ENCODE measurements around the gene ORAI3.

Gene ORAI3

DNA sequence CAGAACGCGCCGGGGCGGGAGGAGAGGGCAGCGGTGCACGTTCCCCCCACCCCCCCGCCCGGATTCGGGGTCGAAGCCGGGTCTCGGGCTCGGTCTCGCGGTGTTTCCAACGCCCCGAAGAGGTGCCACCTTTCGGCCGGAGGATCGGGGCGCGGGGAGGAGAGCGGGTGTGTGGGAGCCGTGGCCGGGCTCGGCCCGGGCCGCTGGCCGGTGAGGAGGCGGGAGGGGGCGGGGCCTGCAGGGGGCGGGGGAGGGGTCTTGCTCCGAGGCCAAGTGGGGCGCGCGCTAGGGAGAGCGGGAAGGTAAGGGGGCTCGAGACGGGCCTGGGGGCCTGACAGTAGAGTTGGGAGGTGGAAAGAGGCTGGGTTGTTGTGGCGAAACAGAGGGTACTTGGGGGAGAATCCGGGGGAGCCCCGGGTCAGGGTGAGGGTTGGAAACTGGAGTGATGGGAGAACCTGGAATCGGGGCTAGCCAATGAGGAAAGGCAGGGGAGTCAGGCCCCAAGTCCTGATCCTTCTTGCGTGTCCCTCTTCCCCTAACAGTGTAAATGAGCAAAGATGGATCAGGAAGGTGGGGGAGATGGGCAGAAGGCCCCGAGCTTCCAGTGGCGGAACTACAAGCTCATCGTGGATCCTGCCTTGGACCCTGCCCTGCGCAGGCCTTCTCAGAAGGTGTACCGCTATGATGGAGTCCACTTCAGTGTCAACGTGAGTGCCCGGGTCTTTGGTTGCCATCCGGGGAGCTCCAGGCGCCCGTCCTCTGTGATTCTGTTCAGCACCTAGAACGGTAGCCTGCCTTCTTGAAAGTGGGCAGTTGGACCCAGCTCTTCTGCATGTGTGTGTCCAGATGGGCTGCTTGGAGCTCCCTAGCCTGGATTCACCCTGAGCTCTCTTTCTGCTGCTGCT, 9.6 kb downstream of the ORAI3 start:
- Histone ChIP-seq H3K27ac (peak overlapping the region; percentile 100), H3K36me3 (peaks cover 47% of the 10 kb centered on the region), H3K9me3 (ENCODE audit: severe bottlenecking) (no peaks in the 10 kb centered on the region), H3K27me3 (ENCODE audit: insufficient read depth, low read depth, severe bottlenecking) (no peaks in the 10 kb centered on the region), H3K4me3 (ENCODE audit: low read depth, low read length) (peak overlapping the region; percentile 94)
- TF ChIP-seq, protein P1, sequence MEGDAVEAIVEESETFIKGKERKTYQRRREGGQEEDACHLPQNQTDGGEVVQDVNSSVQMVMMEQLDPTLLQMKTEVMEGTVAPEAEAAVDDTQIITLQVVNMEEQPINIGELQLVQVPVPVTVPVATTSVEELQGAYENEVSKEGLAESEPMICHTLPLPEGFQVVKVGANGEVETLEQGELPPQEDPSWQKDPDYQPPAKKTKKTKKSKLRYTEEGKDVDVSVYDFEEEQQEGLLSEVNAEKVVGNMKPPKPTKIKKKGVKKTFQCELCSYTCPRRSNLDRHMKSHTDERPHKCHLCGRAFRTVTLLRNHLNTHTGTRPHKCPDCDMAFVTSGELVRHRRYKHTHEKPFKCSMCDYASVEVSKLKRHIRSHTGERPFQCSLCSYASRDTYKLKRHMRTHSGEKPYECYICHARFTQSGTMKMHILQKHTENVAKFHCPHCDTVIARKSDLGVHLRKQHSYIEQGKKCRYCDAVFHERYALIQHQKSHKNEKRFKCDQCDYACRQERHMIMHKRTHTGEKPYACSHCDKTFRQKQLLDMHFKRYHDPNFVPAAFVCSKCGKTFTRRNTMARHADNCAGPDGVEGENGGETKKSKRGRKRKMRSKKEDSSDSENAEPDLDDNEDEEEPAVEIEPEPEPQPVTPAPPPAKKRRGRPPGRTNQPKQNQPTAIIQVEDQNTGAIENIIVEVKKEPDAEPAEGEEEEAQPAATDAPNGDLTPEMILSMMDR (IDR thresholded peaks at IDR 0.05; ENCODE audit: low read depth, low read length), result no peak
- DNase-seq, result peak; percentile 65

DNA sequence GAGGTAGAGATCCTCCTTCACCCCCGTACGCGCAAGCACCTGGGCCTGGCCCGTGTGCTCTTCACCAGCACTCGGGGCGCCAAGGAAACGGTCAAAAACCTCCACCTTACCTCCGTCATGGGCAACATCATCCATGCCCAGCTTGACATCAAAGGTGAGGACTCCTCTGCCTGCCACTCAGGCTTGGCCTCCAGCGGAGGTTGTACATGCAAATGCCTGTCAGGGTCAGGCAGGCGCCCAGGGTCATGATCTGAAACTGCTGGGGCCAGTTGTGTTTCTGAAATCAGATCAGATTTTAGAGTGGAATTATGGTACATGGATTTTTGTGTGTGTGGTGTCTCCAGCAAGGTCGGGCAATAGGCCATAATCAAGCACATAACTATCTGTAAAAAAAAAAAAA, 12.5 kb downstream of the ORAI3 start:
- no peak overlapping the region for H3K4me3 ChIP-seq (ENCODE audit: low read depth, low read length)
- TF ChIP-seq, protein P1 (IDR thresholded peaks at IDR 0.05; ENCODE audit: low read depth, low read length), result no peak
- H3K27ac ChIP-seq, result no peak overlapping the region
- H3K36me3 ChIP-seq, result peaks cover 73% of the 10 kb centered on the region
- DNase-seq, result no peak
- no peaks in the 10 kb centered on the region for H3K27me3 ChIP-seq (ENCODE audit: insufficient read depth, low read depth, severe bottlenecking)
- H3K9me3 ChIP-seq (ENCODE audit: severe bottlenecking), result no peaks in the 10 kb centered on the region

DNA sequence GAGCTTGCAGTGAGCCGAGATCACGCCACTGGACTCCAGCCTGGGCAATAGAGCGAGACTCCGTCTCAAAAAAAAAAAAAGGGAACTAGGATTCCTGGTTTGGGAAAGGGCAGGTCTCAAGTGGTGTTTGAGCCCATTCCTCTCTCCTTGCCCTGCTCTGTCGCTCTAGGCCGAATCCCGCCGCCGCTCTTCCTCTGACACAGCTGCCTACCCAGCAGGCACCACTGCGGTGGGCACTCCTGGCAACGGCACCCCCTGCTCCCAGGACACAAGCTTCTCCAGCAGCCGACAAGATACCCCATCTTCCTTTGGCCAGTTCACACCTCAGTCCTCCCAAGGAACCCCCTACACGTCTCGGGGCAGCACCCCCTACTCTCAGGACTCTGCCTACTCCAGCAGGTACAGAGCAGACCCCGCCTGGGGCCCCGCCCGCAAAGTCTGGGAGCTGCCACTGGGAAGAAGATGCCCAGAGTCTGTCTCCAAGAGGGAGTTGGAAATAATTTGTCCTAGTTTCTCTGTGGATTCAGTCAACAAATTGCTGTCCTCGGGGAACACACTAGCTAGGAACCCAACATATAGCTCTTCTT, 15.2 kb downstream of the ORAI3 start:
- Histone ChIP-seq H3K27me3 (ENCODE audit: insufficient read depth, low read depth, severe bottlenecking) (no peaks in the 10 kb centered on the region), H3K4me3 (ENCODE audit: low read depth, low read length) (no peak overlapping the region), H3K27ac (no peak overlapping the region), H3K9me3 (ENCODE audit: severe bottlenecking) (no peaks in the 10 kb centered on the region), H3K36me3 (peaks cover 93% of the 10 kb centered on the region)
- TF ChIP-seq, protein P1 (IDR thresholded peaks at IDR 0.05; ENCODE audit: low read depth, low read length), result no peak
- DNase-seq, result no peak

DNA sequence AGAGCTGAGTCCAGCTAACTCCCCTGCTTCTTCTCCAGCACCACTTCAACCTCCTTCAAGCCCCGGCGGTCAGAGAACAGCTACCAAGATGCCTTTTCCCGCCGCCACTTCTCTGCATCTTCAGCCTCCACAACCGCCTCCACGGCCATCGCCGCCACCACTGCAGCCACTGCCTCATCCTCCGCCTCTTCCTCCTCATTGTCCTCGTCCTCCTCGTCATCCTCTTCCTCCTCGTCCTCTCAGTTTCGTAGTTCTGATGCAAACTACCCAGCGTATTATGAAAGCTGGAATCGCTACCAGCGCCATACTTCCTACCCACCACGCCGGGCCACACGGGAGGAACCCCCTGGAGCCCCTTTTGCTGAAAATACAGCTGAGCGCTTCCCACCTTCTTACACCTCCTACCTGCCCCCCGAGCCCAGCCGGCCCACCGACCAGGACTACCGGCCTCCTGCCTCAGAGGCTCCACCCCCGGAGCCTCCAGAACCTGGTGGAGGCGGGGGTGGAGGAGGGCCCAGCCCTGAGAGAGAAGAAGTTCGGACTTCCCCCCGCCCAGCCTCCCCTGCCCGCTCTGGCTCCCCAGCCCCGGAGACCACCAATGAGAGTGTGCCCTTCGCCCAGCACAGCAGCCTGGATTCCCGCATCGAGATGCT, 15.8 kb downstream of the ORAI3 start:
- no peak overlapping the region for H3K27ac ChIP-seq
- H3K27me3 ChIP-seq (ENCODE audit: insufficient read depth, low read depth, severe bottlenecking), result no peaks in the 10 kb centered on the region
- peaks cover 93% of the 10 kb centered on the region for H3K36me3 ChIP-seq
- no peak for DNase-seq
- no peak overlapping the region for H3K4me3 ChIP-seq (ENCODE audit: low read depth, low read length)
- H3K9me3 ChIP-seq (ENCODE audit: severe bottlenecking), result no peaks in the 10 kb centered on the region
- TF ChIP-seq, protein P1 (IDR thresholded peaks at IDR 0.05; ENCODE audit: low read depth, low read length), result no peak

DNA sequence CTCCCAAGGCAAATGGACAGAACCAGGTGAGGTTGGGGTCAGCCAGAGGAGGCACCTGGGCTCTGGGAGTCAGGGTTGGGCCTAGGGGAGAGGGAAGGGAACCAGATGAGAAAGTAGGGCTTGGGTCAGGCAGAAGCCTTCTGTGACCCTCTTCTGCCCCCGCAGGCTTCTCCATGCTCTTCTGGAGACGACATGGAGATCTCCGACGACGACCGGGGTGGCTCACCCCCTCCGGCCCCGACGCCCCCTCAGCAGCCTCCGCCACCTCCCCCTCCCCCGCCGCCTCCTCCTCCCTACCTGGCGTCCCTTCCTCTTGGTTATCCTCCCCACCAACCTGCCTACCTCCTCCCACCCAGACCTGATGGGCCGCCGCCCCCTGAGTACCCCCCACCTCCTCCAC, 16.6 kb downstream of the ORAI3 start:
- H3K4me3 ChIP-seq (ENCODE audit: low read depth, low read length), result no peak overlapping the region
- H3K36me3 ChIP-seq, result peaks cover 92% of the 10 kb centered on the region
- TF ChIP-seq, protein P1 (IDR thresholded peaks at IDR 0.05; ENCODE audit: low read depth, low read length), result no peak
- no peak for DNase-seq
- H3K9me3 ChIP-seq (ENCODE audit: severe bottlenecking), result no peaks in the 10 kb centered on the region
- no peaks in the 10 kb centered on the region for H3K27me3 ChIP-seq (ENCODE audit: insufficient read depth, low read depth, severe bottlenecking)
- no peak overlapping the region for H3K27ac ChIP-seq

Measured in WERI-Rb-1 (cell line).